Measurements from ENCODE around the gene GRM8.

Gene GRM8

GRCh38 chr7:126953461-126953860, 299.3 kb downstream of the GRM8 start:
- H3K4me1 ChIP-seq (ENCODE audit: control insufficient read depth, insufficient read depth, low read length): no peaks in the 10 kb centered on the region
- CTCF ChIA-PET: no interaction called here
- H3K9me3 ChIP-seq (ENCODE audit: control insufficient read depth, insufficient read depth, low read depth, low read length): no peaks in the 10 kb centered on the region
- H3K4me3 ChIP-seq (ENCODE audit: low read depth, low read length): no peak overlapping the region
- TF ChIP-seq PATZ1 (tag by site-specific recombination; IDR thresholded peaks at IDR 0.05) (no peak), RBAK (tag by site-specific recombination; IDR thresholded peaks at IDR 0.05) (no peak), PBX3 (CRISPR knock-in tag; IDR thresholded peaks at IDR 0.05) (no peak), YY1 (tag by site-specific recombination; IDR thresholded peaks at IDR 0.05) (no peak), ZNF529 (tag by site-specific recombination; IDR thresholded peaks at IDR 0.05; ENCODE audit: insufficient replicate concordance) (no peak), KLF9 (tag by site-specific recombination; IDR thresholded peaks at IDR 0.05; ENCODE audit: low read depth) (no peak), GLI2 (tag by site-specific recombination; IDR thresholded peaks at IDR 0.05; ENCODE audit: borderline replicate concordance, low read depth) (no peak), ZFP3 (tag by site-specific recombination; IDR thresholded peaks at IDR 0.05; ENCODE audit: low read depth) (no peak), ZNF16 (tag by site-specific recombination; IDR thresholded peaks at IDR 0.05; ENCODE audit: low read depth) (no peak), REST (tag by site-specific recombination; IDR thresholded peaks at IDR 0.05) (no peak)
- TF ChIP-seq, protein P1, sequence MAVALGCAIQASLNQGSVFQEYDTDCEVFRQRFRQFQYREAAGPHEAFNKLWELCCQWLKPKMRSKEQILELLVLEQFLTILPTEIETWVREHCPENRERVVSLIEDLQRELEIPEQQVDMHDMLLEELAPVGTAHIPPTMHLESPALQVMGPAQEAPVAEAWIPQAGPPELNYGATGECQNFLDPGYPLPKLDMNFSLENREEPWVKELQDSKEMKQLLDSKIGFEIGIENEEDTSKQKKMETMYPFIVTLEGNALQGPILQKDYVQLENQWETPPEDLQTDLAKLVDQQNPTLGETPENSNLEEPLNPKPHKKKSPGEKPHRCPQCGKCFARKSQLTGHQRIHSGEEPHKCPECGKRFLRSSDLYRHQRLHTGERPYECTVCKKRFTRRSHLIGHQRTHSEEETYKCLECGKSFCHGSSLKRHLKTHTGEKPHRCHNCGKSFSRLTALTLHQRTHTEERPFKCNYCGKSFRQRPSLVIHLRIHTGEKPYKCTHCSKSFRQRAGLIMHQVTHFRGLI (tag by site-specific recombination; IDR thresholded peaks at IDR 0.05): no peak
- POLR2A ChIA-PET: no interaction called here
- no peaks in the 10 kb centered on the region for H3K36me3 ChIP-seq (ENCODE audit: control insufficient read depth in 2 of 2, insufficient read depth in 1 of 2, low read length in 2 of 2)
- H3K27ac ChIP-seq (ENCODE audit: extremely low read depth, low read depth, low read length): no peak overlapping the region

GRCh38 chr7:126948664-126949063, 304.1 kb downstream of the GRM8 start:
- POLR2A ChIA-PET: no interaction called here
- no peaks in the 10 kb centered on the region for H3K36me3 ChIP-seq (ENCODE audit: control insufficient read depth in 2 of 2, insufficient read depth in 1 of 2, low read length in 2 of 2)
- H3K4me1 ChIP-seq (ENCODE audit: control insufficient read depth, insufficient read depth, low read length): no peaks in the 10 kb centered on the region
- no peak overlapping the region for H3K27ac ChIP-seq (ENCODE audit: extremely low read depth, low read depth, low read length)
- no peak overlapping the region for H3K4me3 ChIP-seq (ENCODE audit: low read depth, low read length)
- CTCF ChIA-PET: interaction anchor here (0.8 kb wide), 1 partner anchor 10 kb away, joined by 3 read pairs; no protein-coding TSS in a partner anchor
- H3K9me3 ChIP-seq (ENCODE audit: control insufficient read depth, insufficient read depth, low read depth, low read length): no peaks in the 10 kb centered on the region
- no peak for TF ChIP-seq PRDM1 (tag by site-specific recombination; IDR thresholded peaks at IDR 0.05)
- no peak for TF ChIP-seq KLF8 (tag by site-specific recombination; IDR thresholded peaks at IDR 0.05)
- no peak for TF ChIP-seq ZNF530 (tag by site-specific recombination; IDR thresholded peaks at IDR 0.05; ENCODE audit: low read depth)
- TF ChIP-seq PBX3 (CRISPR knock-in tag; IDR thresholded peaks at IDR 0.05): no peak
- TF ChIP-seq ZNF114 (tag by site-specific recombination; IDR thresholded peaks at IDR 0.05): no peak
- no peak for TF ChIP-seq ZNF621 (tag by site-specific recombination; IDR thresholded peaks at IDR 0.05)
- no peak for TF ChIP-seq ZSCAN23 (tag by site-specific recombination; IDR thresholded peaks at IDR 0.05)
- TF ChIP-seq, protein P2, sequence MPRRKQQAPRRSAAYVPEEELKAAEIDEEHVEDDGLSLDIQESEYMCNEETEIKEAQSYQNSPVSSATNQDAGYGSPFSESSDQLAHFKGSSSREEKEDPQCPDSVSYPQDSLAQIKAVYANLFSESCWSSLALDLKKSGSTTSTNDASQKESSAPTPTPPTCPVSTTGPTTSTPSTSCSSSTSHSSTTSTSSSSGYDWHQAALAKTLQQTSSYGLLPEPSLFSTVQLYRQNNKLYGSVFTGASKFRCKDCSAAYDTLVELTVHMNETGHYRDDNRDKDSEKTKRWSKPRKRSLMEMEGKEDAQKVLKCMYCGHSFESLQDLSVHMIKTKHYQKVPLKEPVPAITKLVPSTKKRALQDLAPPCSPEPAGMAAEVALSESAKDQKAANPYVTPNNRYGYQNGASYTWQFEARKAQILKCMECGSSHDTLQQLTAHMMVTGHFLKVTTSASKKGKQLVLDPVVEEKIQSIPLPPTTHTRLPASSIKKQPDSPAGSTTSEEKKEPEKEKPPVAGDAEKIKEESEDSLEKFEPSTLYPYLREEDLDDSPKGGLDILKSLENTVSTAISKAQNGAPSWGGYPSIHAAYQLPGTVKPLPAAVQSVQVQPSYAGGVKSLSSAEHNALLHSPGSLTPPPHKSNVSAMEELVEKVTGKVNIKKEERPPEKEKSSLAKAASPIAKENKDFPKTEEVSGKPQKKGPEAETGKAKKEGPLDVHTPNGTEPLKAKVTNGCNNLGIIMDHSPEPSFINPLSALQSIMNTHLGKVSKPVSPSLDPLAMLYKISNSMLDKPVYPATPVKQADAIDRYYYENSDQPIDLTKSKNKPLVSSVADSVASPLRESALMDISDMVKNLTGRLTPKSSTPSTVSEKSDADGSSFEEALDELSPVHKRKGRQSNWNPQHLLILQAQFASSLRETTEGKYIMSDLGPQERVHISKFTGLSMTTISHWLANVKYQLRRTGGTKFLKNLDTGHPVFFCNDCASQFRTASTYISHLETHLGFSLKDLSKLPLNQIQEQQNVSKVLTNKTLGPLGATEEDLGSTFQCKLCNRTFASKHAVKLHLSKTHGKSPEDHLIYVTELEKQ (tag by site-specific recombination; IDR thresholded peaks at IDR 0.05; ENCODE audit: borderline replicate concordance): no peak
- TF ChIP-seq KLF1 (tag by site-specific recombination; IDR thresholded peaks at IDR 0.05): no peak
- no peak for TF ChIP-seq ZNF843 (tag by site-specific recombination; IDR thresholded peaks at IDR 0.05)
- TF ChIP-seq ELK4 (IDR thresholded peaks at IDR 0.05; ENCODE audit: borderline replicate concordance, low read depth, low read length): no peak
